Right ventricle myocardium superior (tissue), 1 donor: ENCODE measurements around the gene PRKCE. TPM values are rescaled to one million over a fixed set of nuclear protein-coding genes. Genes with fewer than 3 reads are reported as not detected.

ENCODE experiments used
- ATAC-seq: fragments of 200-7000 bp; cut with Tn5 transposase; one replicate; pipeline ENCODE4 v1.9.1; 2020; ENCODE audit warnings: mild to moderate bottlenecking; ENCODE audit not compliant: poor library complexity
- DNase-seq: peaks from one replicate; pipeline ENCODE4 v3.0.0-alpha.2; 2020
- intact Hi-C: fragments of 100-400 bp; cut with DNase I; formaldehyde crosslinking; loops from one replicate; pipeline ENCODE4 v1.11.2; 2022
- total RNA-seq: library from RNA; stranded (reverse); fragmentation: NEBNext Ultra II Directional; extraction: Animal tissue kit (Norgen Biotek cat#: 25700); gene quantifications from one replicate; pipeline ENCODE4 v1.2.1, GENCODE V29; 2021
- donor health status: DM: no; HTN: yes; CAD: no; lungs with severe emphysema.

Gene PRKCE
- total RNA-seq, 1 donor from 2014 or later, result 12.5 TPM

DNA sequence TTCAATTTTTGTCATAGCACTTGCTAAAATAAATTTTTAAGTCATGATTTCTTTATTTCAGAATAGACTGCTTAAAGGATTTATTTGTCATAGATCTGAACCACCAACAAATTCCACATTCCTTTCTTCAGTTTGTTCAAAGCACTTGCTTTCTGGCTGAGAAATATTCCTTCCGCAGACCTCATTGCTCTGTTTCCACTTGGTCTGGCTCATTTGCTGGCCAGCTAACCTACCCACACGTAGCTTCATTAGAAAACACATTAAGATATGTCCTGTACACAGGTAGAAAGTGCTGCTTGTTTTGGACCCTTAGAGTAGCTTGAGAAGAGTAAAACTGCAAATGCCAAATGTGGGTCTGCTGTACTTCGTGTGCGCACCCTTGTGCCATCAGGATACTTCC, 479.0 kb downstream of the PRKCE start:
- ATAC-seq (no peak), DNase-seq (no peak)
- intact Hi-C loops, result loop anchor here (10.0 kb wide), 1 partner anchor 66 kb away; no protein-coding TSS in a partner anchor

DNA sequence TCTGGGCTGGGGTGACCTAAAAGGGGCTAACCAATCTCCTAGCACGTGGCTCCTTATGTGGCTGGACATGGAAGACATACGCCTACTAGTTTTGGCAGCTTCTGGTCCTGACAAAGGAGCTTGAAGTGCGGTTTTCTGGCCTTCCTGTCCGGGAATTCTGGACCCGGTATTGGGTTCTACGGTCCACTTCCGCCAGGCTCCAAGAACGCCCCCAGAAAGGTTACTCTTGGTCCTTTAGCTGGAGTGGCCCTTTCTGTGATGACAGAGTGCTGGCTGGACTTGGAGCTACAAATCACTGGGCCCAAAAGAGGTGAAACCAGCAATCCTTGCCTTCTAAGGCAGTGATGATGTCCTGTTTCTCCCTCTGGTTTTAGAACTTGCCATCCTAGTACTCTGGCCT, 481.5 kb downstream of the PRKCE start:
- intact Hi-C loops, result loop anchor here (10.0 kb wide), 1 partner anchor 68 kb away; no protein-coding TSS in a partner anchor
- no peak for DNase-seq
- no peak for ATAC-seq

DNA sequence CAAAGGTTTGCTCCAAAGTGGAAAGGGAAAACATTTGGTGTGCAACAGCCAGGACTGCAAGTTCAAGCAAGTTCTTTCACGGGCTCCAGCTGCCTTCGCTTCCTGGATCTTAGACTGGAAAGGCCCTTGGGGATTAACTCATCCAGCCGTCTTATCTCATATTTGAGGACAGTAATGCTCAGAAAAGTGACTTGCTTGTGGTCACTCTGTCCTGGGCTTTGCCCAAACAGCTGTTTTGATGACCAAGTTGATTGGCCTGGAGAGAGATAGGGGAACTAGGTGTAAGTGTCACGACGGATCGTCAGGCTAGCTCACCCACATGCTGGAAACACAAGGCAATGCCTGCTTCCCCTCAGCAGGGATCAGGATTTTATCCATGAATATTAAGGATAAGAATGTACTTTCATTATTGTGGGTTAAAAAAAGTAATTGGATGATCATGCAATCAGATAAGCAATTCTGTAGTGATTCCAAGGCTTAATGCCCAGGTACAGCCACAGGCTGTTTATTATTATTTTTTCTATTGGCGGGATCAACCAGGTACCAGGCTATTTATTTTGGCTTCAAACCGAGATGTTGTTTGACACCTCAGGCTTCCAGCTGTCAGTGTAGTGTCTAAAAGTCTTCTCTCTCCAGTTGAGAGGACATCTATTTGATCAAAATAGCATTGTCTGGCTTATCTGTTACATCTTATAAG, 483.2 kb downstream of the PRKCE start:
- intact Hi-C loops, result loop anchor here (10.0 kb wide), 1 partner anchor 70 kb away; no protein-coding TSS in a partner anchor
- peak; percentile 71 for DNase-seq
- ATAC-seq, result peak; percentile 81

DNA sequence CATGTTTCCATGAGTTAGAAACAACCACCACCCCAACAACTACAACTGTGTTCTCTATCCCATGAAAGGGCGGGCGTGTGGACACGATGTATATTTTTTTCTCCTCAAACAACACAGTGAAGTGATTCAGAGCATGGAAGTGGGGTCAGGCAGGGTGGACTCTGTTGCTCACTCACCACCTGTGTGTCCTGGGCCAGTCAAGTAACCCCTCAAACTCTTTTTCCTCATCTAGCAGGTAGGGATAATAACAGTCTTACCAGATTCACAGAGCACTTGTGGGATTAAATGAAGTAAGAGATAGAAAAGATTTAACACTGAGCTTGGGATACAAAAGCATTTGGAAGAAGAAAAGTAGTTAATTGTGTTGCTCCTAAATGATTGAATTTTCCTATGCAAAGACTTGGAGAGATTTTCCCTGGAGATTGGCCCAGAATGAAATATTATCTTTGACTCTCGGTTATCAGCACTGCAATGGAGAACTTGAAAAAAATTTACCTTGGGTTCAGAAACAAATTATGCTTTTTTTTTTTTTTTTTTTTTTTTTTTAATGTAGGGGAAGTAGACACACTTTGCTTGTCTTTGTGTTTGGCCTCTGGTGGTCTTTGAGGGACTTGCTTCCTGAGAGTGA, 483.9 kb downstream of the PRKCE start:
- ATAC-seq (peak; percentile 5), DNase-seq (no peak)
- intact Hi-C loops, result loop anchor here (10.0 kb wide), 1 partner anchor 71 kb away; no protein-coding TSS in a partner anchor

DNA sequence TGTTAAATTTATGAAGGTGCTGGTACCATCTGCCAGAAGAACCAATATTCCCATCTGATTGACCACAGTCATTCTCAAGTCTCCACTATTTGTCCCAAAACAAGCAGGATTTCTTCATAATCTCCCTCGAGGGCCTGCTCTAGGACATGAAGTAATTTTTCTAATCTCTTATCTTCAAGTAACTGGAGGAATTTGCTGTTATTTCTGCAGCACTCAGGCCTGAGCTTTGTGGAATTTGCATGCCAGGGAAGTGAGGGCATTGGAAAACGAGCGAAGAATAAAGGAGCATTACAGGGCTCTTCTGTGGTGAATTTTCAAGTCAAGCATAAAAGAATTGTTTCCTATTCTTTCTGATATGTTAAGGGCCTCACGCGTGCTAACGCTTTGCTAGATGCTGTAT, 484.5 kb downstream of the PRKCE start:
- intact Hi-C loops, result loop anchor here (10.0 kb wide), 1 partner anchor 71 kb away; no protein-coding TSS in a partner anchor
- no peak for DNase-seq
- ATAC-seq, result peak; percentile 78

DNA sequence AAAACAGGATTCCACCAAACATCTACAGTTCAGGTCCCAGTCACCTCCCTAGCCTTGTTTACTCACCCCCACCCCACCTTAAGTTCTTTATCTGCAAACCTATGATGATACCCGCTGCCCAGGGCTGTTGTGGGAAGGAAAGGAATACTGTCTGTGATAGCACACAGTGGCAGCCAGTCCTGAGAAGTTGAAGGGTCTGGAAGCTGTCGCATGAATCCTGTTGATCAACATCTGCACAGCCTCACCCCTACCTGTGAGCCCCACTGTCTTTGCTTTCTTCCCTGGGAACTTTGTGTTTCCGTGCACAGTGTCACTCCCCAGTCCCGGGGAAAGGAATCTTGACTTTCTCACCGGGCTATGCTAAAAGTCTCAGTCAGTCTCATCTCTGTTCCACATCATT, 485.0 kb downstream of the PRKCE start:
- intact Hi-C loops, result loop anchor here (10.0 kb wide), 1 partner anchor 72 kb away; no protein-coding TSS in a partner anchor
- DNase-seq (no peak), ATAC-seq (no peak)

DNA sequence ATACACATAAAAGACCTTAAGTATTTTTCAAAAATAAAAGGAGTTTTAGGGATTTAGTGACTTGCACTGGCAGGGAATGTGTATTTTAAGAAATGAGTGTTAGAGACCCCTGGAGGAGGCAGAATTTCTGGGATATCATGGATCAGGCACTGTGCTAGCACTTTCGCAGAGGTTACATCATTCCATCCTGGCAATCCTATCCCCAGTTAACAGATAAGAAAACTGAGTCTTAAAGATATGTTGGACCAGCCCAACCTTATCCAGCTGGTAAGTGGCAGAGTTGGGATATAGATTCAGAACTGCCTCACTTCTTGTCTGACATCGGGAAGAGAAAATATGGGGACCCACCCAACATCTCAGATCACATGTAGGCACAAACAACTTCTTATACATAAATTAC, 485.5 kb downstream of the PRKCE start:
- intact Hi-C loops, result loop anchor here (10.0 kb wide), 1 partner anchor 72 kb away; no protein-coding TSS in a partner anchor
- ATAC-seq (no peak), DNase-seq (no peak)

DNA sequence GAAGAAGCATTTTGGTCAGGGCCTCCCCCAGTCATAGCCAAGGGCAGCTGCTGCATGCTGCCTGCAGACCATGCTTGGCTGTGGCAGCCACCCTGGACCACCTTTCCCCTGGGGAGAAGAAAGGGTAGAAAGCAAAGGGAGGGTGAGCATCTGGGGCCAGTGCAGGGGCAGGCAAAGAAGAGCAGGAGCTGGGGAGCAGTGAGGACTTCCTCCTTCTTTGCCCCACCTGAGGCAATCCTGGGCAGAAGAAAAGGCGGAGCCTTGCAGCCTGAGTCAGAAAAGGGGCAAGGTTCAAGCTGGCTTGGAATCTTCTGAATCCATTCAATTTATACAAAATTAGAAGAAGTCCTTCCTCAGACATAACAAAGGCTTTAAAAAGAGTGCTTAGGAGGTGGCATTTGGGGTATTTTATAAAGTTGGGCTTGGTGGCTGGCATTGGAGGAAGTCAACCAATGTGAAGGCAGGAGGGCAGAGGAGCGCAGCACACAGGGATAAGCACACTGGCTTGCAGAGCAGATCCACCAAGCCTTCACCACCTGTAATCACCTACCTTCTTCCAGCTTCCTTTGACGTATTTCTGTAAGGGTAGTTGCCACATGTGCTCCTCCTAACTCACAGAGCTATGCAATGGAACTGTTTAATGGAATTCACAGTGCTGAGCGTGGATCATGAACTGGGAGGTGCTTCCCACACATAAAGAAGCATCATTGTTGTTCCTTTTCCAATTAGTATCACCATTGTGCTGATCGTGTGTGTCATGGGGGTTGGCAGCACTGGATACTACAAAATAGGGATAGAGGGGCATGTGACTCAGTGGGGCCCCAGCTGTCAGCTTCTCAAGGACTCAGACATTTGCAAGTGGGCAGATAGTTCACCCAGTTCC, 491.3 kb downstream of the PRKCE start:
- no peak for ATAC-seq
- intact Hi-C loops, result no loop called here
- DNase-seq, result no peak

DNA sequence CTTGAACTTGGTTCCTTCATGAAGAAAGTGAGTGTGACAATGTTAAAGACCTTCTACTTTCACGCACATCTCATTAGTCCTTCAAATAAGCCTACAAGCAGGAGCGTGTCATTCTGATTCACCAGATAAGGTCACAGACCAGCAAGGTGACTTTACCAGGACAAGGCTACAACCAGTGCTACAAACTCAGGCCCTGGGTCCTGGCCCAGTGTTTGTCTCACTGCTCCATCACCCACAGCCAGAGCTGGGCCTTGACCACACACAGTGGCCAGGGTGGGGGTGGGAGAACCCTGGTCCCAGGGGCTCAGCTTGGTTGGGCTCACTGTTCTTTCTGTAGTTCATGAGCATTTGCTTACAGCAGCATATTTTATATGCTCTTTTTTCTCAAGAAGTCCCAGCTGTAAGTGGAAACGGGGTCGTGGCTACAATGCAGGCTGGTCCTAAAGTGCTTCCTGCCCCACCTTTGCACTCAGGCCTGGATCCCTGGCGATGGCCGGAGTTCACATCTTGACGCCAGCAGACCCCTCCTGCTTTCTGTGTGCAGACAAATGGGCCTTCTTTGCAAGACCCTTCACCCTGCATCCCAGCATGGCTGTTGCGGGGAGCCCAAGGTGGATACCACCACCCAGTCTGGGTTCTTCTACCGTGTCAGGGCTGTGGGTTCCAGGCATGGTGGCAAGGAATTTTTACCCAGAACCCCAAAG, 492.1 kb downstream of the PRKCE start:
- no peak for ATAC-seq
- intact Hi-C loops, result no loop called here
- no peak for DNase-seq

DNA sequence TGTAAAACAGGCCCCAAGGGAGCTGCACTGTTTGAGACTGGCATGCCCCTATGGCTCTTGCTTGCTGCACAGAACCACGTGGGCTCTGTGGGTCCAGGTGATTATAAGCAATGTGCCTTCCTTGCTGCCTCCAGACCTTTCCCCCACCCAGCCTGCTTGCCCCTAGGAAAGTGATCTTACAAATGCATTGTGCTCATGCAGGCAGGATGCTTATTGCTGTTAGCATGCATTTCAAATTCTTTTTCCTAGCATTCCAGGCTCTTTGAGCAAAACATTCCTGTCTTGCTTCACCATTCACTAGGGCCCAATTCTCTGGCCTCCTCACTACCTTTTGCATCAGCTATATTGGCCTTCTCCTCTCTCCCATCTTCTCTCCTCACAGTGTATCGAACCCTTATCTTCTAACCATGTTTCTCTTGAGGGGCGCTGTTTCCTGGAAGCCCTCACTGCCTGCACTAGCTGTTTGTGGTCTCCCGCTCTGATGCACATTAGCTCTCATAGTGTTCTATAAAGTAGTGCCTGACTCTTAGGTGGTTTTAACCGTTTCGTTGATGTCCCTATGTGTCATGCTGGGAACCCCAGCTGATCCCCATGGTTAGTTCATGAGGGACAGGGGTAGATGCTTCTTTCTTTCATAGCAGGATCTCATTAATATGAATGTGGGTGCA, 492.8 kb downstream of the PRKCE start:
- intact Hi-C loops, result no loop called here
- ATAC-seq, result no peak
- DNase-seq, result no peak

DNA sequence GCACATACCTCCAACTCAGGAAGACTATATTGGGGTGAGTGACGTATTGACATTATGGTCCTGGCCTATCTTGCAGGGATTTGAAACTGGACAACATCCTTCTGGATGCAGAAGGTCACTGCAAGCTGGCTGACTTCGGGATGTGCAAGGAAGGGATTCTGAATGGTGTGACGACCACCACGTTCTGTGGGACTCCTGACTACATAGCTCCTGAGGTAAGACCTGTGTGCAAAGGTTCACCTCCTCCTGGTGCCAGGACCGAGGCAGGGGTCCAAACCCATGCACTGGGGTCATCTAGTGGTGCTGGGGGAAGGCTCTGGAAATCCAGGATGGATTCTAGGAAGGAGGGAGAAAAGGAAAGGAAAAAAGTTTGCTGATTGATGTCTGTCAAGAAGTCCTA, 493.5 kb downstream of the PRKCE start:
- intact Hi-C loops, result no loop called here
- ATAC-seq, result no peak
- no peak for DNase-seq

DNA sequence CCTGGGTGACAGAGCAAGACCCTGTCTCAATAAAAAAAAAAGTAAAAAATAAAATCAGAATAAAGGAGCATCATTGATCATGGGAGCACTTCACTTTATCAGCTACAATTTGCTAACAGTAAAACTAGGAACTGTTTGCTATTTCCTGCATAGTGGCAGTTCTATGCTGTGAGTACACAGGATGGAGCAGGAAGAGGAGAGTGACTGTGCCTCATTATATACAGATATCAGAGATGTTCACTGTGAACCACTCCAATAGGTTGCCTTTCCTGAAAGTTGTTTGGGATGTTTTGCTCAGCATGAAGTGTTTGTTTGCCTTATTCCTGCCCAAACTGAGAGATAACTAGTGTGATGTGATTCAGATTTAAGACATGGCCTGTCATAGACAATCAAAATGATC, 494.4 kb downstream of the PRKCE start:
- intact Hi-C loops, result no loop called here
- DNase-seq (no peak), ATAC-seq (no peak)

DNA sequence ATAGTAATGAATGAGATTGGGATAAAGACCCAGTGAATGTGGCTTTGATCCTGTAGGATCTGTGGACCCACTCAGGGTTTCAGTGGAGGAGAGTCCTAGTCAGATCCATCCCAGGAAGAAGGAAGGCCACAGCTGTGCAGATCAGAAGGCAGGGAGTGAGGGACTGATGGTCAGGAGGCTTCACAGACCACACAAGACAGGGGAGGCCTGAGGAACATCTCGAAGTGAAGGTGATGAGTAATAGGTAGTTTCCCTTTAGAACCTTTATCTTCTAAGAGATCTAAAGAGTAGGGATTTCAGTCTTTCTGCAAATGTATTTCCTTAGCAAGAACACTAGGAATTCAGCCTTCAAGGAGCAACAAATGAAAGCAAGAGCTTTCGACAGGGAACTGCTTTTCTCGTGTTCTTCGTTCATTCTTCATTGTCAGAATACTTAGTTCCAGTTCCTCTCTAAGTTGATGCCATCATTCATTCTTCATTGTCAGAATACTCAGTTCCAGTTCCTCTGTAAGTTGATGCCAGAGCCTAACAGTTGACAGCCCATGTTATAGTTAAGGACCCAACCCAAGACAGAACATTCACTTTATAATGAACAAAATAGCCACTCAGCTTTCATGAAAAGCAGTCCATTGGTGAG, 495.5 kb downstream of the PRKCE start:
- no peak for DNase-seq
- ATAC-seq, result no peak
- intact Hi-C loops, result no loop called here

DNA sequence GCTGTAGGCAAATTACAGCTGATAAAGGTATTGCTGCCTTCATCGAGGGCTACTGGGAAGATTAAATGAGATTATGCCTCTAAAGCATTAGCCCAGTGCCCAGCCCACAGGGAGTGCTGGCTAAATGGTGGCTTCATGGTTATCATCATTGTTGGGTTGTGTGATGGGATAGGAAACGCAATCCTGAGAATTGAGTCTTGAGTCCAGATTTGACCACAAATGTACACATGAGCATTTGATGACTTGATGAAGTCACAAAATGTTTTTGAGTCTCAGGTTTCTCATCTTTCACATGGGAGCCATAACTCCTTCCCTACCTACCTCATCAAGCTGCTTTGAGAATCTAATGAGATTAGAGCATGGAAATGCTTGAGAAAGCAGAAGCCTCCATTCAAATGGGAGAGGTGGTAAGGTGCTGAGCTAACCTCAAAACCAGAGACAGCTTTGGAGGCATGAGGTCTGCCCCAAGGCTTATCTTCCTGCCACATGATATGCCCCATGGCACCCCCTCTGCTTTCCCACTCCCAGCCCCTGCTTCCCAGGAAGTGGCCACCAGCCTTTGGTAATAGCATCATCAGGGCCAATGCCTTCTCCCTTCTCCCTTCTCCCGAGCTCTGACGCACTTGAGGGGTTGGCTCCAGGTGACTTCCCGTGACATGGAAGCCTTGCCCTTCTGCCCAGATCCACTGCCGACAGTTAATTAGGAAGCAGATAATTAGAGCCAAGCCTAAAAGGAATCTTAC, 496.3 kb downstream of the PRKCE start:
- intact Hi-C loops, result no loop called here
- ATAC-seq, result no peak

DNA sequence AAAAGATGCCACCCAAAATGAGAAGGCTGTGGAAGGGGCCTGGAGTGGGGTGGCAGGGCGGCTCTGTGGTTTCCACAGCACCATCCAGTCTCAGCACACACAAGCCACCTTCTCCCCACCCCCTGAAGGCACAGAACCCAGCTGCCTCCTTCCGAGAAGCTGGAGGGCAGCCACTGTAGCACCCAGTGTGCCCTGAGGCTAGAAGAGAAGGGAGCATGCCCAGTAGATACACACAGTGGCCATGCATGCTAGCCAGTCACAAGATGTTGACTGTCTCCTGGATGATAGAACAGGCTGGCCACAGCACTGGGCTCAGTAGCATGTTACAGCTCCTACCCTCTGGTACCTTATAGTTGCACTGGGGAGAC, 496.9 kb downstream of the PRKCE start:
- intact Hi-C loops, result no loop called here
- no peak for DNase-seq
- ATAC-seq, result no peak

More for the DNA sequence above, 496.3 kb downstream of the PRKCE start:
- DNase-seq, result no peak

DNA sequence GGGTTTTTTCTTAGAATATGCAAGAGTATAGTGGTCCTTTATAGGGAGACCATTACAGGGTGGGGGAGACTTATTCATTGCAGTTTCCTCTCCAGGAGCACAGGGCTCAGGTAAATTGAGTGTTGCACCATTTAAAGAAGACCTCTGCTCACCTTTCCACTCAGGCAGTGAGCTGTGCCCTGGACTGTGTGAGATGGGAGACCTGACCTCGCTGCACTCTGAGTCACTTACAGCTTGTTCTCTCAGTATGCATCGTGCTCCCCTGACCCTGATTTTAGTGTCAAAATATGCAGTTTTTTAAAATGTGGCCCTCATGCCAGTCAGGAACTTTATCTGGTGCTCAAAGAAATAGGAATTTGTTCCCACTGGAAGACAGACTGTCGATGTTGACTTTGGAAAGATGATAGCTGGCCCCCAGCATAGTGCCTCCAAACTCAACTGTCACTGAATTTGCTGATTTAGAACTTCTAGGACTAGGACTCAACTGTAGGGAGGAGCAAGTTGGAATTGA, 499.0 kb downstream of the PRKCE start:
- intact Hi-C loops, result no loop called here
- ATAC-seq (no peak), DNase-seq (no peak)

DNA sequence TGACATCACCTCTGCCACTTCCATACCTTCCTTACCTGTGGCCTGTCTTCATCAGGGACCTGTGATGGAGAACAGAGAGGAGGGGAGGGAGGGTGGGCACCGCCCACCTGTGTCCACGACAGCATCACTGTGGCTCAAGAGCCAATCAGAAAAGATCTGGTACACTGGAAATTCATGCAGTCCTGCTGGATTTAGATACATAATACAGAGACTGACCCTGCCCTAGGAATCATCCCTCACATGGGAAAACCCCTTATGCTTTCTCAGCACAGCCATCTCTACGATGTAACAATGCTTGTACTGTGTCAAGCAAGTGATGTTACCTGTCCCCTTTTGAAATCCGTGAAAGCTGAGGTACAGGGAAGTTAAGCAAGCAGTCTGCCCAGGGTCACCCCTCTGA, 500.1 kb downstream of the PRKCE start:
- ATAC-seq (no peak), DNase-seq (no peak)
- intact Hi-C loops, result no loop called here
